Measurements from ENCODE around the gene FAM72A.
A peak's percentile ranks its signal among the peaks of the same experiment; 100 is the strongest.
"Not testable (repeated sequence)": the region's sequence is repeated elsewhere in the genome, so short reads cannot be mapped to it uniquely, and the experiment has no call there.

Gene FAM72A

DNA sequence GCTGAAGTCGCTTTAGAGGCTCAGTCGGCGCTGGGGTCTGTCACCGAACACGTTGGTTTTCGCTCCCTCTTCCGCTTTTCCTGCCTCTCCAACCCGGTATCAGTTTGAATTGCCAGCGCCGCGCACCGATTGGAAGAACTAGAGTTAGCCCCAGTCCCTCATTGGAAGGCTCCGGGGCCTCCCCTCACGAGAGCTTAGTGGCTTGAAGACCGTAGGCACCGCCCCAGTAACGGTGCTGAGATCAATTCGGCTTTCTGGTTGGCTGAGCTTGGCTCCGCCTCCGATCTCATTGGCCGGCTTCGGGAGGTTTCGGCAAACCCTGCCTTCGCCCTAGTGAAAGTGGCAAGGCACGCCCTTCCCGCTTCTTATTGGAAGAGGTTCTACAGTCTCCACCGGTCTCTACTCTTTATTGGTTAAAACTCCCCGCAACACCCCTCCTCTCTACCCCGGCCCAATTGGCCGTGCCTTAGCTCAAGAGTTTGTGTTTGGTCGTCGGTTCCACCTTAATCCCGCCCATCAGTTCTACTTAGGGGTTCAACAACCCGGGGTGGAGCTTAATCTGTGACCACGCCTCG is at the start of gene FAM72A:
Gene FAM72A (minus strand): TSS at position 51 of the 575 bp plus-strand sequence. CDS start 814 bp downstream, outside the sequence.
- H3K9me3 ChIP-seq (ENCODE audit: control insufficient read depth in 1 of 2, low read length in 2 of 2); H3K36me3 ChIP-seq (ENCODE audit: control insufficient read depth in 1 of 2, insufficient read depth in 2 of 2, low read length in 2 of 2); H3K9ac ChIP-seq (ENCODE audit: low read depth in 1 of 2, low read length in 2 of 2); H3K4me1 ChIP-seq (ENCODE audit: control insufficient read depth in 1 of 2, insufficient read depth in 2 of 2, low read length in 2 of 2); H3K27ac ChIP-seq (ENCODE audit: low read depth, low read length); H3K27me3 ChIP-seq (ENCODE audit: control insufficient read depth in 1 of 2, insufficient read depth in 2 of 2, low read length in 2 of 2): not testable (repeated sequence)
- peak within 1 kb of the TSS in 1 of 2 donors; percentile 45 for H3K4me3 ChIP-seq (ENCODE audit: low read depth in 1 of 2, low read length in 2 of 2)

DNA sequence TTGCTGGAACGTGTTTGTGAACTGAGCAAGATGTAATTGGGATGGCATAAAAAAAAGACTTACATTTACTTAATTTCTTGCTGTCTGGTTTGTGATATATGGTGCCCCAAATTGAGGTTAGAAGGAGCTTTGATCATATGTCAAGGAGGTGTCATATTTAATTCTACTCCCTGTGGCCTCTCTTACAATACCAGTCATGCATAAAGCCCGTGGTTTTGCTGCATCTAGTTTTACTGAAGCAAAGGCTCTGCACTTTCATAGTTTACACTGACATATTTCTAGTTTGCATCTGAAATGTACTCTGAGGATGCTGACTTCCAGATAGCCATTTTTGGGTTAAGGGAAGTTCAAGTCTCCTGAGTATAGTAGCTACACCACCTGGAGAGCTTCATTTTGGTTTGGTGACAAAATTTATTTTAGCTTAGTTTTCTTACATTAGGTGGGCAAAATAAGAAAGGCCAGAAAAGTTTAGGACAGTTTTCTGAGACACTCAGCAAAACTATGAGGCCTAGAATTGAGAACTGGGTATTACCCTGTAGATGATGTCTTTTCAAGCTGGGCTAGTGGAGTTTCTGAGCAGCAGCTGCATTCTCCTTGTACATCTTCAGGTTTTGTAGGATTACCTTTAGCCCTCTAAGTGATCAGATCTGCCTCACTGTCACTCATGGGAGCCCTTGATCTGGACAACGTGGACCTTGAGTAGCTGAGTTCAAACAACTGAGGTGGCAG is 48.5 kb upstream of the FAM72A start:
- H3K27ac ChIP-seq (ENCODE audit: low read depth, low read length); H3K9ac ChIP-seq (ENCODE audit: low read depth in 1 of 2, low read length in 2 of 2); H3K27me3 ChIP-seq (ENCODE audit: control insufficient read depth in 1 of 2, insufficient read depth in 2 of 2, low read length in 2 of 2); H3K9me3 ChIP-seq (ENCODE audit: control insufficient read depth in 1 of 2, low read length in 2 of 2); H3K4me3 ChIP-seq (ENCODE audit: low read depth in 1 of 2, low read length in 2 of 2); H3K36me3 ChIP-seq (ENCODE audit: control insufficient read depth in 1 of 2, insufficient read depth in 2 of 2, low read length in 2 of 2); H3K4me1 ChIP-seq (ENCODE audit: control insufficient read depth in 1 of 2, insufficient read depth in 2 of 2, low read length in 2 of 2): not testable (repeated sequence)

DNA sequence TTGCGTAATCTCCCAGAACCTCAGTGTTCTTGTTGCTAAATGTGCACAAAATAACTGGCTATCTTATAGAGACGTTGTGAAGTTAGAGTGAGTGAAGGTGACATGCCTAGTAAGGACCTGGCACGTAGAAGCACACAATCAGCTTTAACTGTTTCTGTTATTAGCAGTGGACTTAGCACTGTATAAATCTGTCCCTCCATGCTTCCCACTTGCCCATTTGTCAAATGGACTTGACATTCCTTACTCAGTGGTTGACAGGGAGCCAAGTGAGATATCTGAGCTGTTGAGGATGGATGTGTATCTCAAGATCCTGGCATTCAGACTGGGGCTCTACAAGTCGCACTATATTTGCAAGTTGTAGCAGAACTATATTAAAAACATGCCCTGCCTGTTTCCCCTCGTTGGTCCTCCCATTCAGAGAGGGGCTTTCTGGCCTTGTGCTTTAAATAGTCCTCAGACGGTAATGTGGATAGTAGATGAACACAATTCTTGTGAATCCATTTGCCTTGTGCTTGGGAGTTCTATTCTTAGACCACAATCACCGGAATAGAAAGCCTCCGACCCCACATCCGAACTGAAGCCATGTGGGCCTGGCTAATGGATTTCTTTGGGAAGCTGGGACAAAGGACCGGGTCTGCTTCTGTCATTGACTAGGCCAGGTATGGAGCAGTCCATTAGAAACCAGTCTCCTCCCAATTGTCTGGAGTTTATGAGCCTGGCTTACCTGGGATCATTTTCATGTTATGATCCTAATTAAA is 43.7 kb upstream of the FAM72A start:
- H3K27ac ChIP-seq (ENCODE audit: low read depth, low read length); H3K36me3 ChIP-seq (ENCODE audit: control insufficient read depth in 1 of 2, insufficient read depth in 2 of 2, low read length in 2 of 2); H3K9ac ChIP-seq (ENCODE audit: low read depth in 1 of 2, low read length in 2 of 2); H3K4me3 ChIP-seq (ENCODE audit: low read depth in 1 of 2, low read length in 2 of 2); H3K9me3 ChIP-seq (ENCODE audit: control insufficient read depth in 1 of 2, low read length in 2 of 2); H3K4me1 ChIP-seq (ENCODE audit: control insufficient read depth in 1 of 2, insufficient read depth in 2 of 2, low read length in 2 of 2); H3K27me3 ChIP-seq (ENCODE audit: control insufficient read depth in 1 of 2, insufficient read depth in 2 of 2, low read length in 2 of 2): not testable (repeated sequence)

DNA sequence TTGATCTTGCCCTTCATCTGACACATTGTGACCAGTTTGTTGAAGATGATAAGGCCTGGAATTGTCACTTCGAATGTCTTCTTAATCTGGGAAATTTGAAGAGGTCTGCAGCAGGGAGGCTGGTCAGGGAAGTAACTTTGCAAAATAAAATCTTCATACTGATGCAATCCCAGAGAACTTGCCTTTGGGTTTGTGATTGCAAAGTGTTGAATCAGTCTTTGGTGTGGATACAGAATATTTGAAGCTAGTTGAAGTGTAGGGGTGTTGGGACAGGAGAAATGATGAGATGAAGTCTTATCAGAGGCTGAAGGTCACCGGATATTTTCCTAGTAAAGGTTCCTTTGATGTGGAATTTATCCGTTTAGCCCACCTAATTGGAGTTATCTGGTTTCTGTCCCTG is 42.8 kb upstream of the FAM72A start:
- not testable (repeated sequence) for H3K4me3 ChIP-seq (ENCODE audit: low read depth in 1 of 2, low read length in 2 of 2); H3K4me1 ChIP-seq (ENCODE audit: control insufficient read depth in 1 of 2, insufficient read depth in 2 of 2, low read length in 2 of 2); H3K27ac ChIP-seq (ENCODE audit: low read depth, low read length); H3K36me3 ChIP-seq (ENCODE audit: control insufficient read depth in 1 of 2, insufficient read depth in 2 of 2, low read length in 2 of 2); H3K9ac ChIP-seq (ENCODE audit: low read depth in 1 of 2, low read length in 2 of 2); H3K27me3 ChIP-seq (ENCODE audit: control insufficient read depth in 1 of 2, insufficient read depth in 2 of 2, low read length in 2 of 2); H3K9me3 ChIP-seq (ENCODE audit: control insufficient read depth in 1 of 2, low read length in 2 of 2)

DNA sequence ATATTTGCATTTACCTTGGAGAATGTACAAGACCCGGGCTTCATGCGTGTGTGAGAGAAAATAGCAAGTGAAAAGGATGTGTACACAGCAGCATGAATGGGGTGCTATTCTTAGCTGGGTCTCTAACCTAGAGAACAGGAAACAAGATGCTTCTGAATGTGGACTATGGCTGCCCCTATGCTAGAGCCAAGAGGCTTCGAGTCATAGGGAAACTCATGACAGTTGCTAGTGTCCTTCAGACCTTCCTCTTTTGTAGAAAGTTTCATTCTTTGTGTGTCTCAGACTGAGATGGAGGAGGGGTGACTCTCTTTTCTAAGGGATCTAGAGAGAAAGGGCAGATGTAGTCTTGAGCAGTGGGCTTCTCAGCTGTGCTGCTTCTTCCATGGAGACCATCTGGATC is 40.7 kb upstream of the FAM72A start:
- H3K27me3 ChIP-seq (ENCODE audit: control insufficient read depth in 1 of 2, insufficient read depth in 2 of 2, low read length in 2 of 2); H3K27ac ChIP-seq (ENCODE audit: low read depth, low read length); H3K4me1 ChIP-seq (ENCODE audit: control insufficient read depth in 1 of 2, insufficient read depth in 2 of 2, low read length in 2 of 2); H3K9ac ChIP-seq (ENCODE audit: low read depth in 1 of 2, low read length in 2 of 2); H3K4me3 ChIP-seq (ENCODE audit: low read depth in 1 of 2, low read length in 2 of 2); H3K36me3 ChIP-seq (ENCODE audit: control insufficient read depth in 1 of 2, insufficient read depth in 2 of 2, low read length in 2 of 2); H3K9me3 ChIP-seq (ENCODE audit: control insufficient read depth in 1 of 2, low read length in 2 of 2): not testable (repeated sequence)

DNA sequence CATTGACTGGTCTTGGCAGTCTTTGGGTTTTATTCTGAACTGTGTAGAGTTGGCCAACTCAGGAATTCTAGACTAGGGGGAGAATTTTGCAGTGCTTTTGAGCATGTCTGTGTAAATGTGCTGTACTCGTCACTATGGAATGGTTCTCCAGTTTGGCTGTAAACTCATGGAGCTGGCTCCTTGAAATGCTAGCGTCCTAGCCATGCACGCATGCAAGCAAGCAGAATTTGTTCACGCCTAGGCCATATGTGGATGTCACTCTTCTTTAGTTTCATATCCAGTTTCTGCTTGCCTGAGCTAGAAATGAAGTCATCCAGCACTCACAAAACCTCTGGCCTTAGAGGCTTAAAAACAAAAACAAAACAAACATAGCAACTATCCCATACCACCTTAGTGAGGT is 37.6 kb upstream of the FAM72A start:
- not testable (repeated sequence) for H3K4me1 ChIP-seq (ENCODE audit: control insufficient read depth in 1 of 2, insufficient read depth in 2 of 2, low read length in 2 of 2); H3K4me3 ChIP-seq (ENCODE audit: low read depth in 1 of 2, low read length in 2 of 2); H3K36me3 ChIP-seq (ENCODE audit: control insufficient read depth in 1 of 2, insufficient read depth in 2 of 2, low read length in 2 of 2); H3K9ac ChIP-seq (ENCODE audit: low read depth in 1 of 2, low read length in 2 of 2); H3K9me3 ChIP-seq (ENCODE audit: control insufficient read depth in 1 of 2, low read length in 2 of 2); H3K27ac ChIP-seq (ENCODE audit: low read depth, low read length); H3K27me3 ChIP-seq (ENCODE audit: control insufficient read depth in 1 of 2, insufficient read depth in 2 of 2, low read length in 2 of 2)

DNA sequence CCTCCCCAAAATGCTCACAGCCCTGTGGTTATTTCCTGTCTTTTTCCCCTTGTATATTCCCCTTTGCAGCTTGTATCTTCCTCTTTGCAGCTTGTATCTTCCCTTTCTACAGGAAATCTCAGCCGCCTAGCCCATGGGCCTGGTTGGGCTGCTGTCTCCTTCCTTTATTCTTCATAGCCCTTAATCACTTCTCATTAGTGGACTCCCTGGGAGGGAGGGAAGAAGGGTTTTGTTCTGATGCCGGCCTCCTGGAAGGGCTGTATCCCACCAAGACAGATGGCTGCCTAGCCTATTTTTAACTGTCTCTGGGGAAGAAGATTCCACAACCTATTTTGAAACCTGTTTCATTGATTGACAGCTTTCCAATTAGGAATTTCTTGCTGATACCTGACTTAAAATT is 32.6 kb upstream of the FAM72A start:
- not testable (repeated sequence) for H3K4me3 ChIP-seq (ENCODE audit: low read depth in 1 of 2, low read length in 2 of 2); H3K36me3 ChIP-seq (ENCODE audit: control insufficient read depth in 1 of 2, insufficient read depth in 2 of 2, low read length in 2 of 2); H3K4me1 ChIP-seq (ENCODE audit: control insufficient read depth in 1 of 2, insufficient read depth in 2 of 2, low read length in 2 of 2); H3K27me3 ChIP-seq (ENCODE audit: control insufficient read depth in 1 of 2, insufficient read depth in 2 of 2, low read length in 2 of 2); H3K9ac ChIP-seq (ENCODE audit: low read depth in 1 of 2, low read length in 2 of 2); H3K27ac ChIP-seq (ENCODE audit: low read depth, low read length); H3K9me3 ChIP-seq (ENCODE audit: control insufficient read depth in 1 of 2, low read length in 2 of 2)

DNA sequence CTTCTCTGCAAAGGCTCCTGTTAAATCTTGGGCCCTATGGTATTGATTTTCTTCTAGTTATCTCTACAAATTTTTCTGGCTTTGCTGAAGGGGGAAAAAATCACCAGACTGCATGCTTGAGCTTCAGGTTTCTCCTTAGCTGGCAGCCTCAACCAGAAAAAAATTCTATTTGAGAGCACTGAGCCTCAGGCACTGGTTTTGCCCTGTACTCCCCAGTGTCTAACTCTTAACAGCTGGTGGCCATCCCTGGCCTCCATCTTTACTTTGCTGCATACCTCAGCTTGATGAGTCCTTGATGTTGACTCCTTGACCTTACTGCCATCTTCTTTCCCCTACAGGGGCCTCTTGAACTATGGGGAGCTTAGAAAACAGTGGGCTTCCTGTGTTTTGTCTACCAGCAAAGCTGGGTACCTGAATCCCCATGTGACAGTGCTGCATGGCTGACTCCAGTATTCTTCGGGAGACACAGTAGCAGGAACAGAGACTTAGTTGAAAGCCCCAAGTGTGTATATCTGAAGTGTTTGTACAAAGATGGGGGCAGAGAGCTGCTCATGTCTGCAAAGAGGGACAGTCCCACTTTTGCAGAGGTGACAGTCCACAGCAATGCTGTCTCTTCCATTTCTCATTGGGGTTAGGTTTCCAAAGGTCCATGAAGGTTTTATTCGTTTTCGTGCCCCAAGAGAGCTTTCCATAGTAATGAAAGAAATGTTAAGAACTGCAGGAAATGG is 31.7 kb upstream of the FAM72A start:
- not testable (repeated sequence) for H3K27ac ChIP-seq (ENCODE audit: low read depth, low read length); H3K4me3 ChIP-seq (ENCODE audit: low read depth in 1 of 2, low read length in 2 of 2); H3K9me3 ChIP-seq (ENCODE audit: control insufficient read depth in 1 of 2, low read length in 2 of 2); H3K4me1 ChIP-seq (ENCODE audit: control insufficient read depth in 1 of 2, insufficient read depth in 2 of 2, low read length in 2 of 2); H3K9ac ChIP-seq (ENCODE audit: low read depth in 1 of 2, low read length in 2 of 2); H3K36me3 ChIP-seq (ENCODE audit: control insufficient read depth in 1 of 2, insufficient read depth in 2 of 2, low read length in 2 of 2); H3K27me3 ChIP-seq (ENCODE audit: control insufficient read depth in 1 of 2, insufficient read depth in 2 of 2, low read length in 2 of 2)

DNA sequence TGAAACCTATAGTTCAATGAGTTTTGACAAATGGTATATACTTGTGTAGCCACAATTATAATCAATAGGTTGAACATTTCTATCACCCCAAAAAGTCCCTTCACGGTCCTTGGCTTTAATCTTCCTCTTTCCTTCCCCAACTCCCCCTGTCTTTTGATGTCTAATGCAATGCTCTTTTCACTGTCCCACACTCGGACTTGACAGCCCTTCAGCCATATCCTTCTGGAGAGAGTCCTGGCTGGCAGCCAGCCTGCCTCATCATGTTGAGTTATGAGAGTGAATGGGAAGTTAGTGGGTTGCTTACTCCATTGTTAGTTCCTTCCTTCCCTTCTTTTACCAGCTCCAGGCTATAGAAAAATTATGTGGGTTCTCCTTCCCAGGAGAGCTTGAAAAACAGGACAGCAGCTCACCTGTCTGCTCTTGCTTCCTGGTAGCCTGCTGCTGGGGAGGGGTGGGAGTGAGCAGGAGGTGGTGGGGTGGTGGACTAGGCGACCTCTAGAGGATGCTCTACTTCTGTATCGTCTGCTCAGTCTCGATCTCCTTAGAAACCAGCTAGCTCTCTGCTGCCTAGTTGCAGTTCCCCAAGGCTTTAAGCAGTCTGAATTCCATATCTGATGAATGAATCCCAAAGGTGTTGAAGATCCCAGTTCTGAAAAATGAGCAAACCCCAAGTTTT is 30.5 kb upstream of the FAM72A start:
- not testable (repeated sequence) for H3K9ac ChIP-seq (ENCODE audit: low read depth in 1 of 2, low read length in 2 of 2); H3K4me3 ChIP-seq (ENCODE audit: low read depth in 1 of 2, low read length in 2 of 2); H3K9me3 ChIP-seq (ENCODE audit: control insufficient read depth in 1 of 2, low read length in 2 of 2); H3K27ac ChIP-seq (ENCODE audit: low read depth, low read length); H3K36me3 ChIP-seq (ENCODE audit: control insufficient read depth in 1 of 2, insufficient read depth in 2 of 2, low read length in 2 of 2); H3K27me3 ChIP-seq (ENCODE audit: control insufficient read depth in 1 of 2, insufficient read depth in 2 of 2, low read length in 2 of 2); H3K4me1 ChIP-seq (ENCODE audit: control insufficient read depth in 1 of 2, insufficient read depth in 2 of 2, low read length in 2 of 2)

DNA sequence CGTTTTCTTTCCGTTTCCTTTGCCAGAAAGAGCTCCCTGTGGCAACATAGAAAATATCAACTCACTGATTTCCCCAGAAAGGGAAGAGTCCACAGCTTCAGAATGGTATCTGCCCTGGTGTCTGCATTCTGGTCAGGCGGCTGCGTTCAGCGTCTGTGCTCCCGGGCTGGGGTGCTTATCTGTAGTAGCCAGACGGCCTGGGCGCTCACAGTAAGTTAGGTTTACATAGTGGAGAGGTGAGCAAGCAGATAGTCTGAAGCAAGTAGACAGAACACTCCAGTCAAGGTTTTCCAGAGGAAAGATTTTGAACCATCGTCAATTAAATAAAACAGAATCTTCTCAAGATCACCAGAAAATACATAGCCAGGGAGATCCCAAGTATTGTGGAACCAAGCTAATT is 29.4 kb upstream of the FAM72A start:
- H3K9ac ChIP-seq (ENCODE audit: low read depth in 1 of 2, low read length in 2 of 2); H3K27ac ChIP-seq (ENCODE audit: low read depth, low read length); H3K4me1 ChIP-seq (ENCODE audit: control insufficient read depth in 1 of 2, insufficient read depth in 2 of 2, low read length in 2 of 2); H3K9me3 ChIP-seq (ENCODE audit: control insufficient read depth in 1 of 2, low read length in 2 of 2); H3K4me3 ChIP-seq (ENCODE audit: low read depth in 1 of 2, low read length in 2 of 2); H3K36me3 ChIP-seq (ENCODE audit: control insufficient read depth in 1 of 2, insufficient read depth in 2 of 2, low read length in 2 of 2); H3K27me3 ChIP-seq (ENCODE audit: control insufficient read depth in 1 of 2, insufficient read depth in 2 of 2, low read length in 2 of 2): not testable (repeated sequence)
